ENCODE measurements around the gene EVA1A. TPM values are rescaled to one million over a fixed set of nuclear protein-coding genes. Genes with fewer than 3 reads are reported as not detected.

EVA1A gene
- total RNA-seq, 1 experiment from 2014 or later: 0.68 TPM

DNA sequence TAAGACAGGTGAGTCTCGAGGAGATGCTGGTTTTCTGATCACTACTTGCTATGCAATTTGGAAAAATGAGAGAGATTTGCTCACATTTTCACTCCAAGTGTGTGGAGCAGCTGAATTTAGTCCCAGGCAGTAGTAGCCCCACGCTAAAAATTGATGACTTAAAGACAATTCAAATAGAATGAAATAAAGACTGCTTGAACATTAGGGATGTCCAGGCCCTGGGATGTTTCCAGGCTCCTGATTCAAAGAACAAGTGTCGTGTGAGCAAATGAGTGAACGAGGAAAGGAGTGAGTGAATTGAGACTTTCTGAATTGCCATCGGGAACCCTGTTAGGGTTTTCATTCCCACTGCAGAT is 48.6 kb upstream of the EVA1A start:
- H3K27ac Mint-ChIP-seq: no peak overlapping the region
- peak overlapping the region in 1 of 2 experiments; percentile 77; a peak in 1 of 5 replicates for H3K4me3 Mint-ChIP-seq

More for the DNA sequence above, 48.6 kb upstream of the EVA1A start:
- Histone ChIP-seq H4K5ac (ENCODE audit: insufficient read length, low read depth, low read length) (no peak overlapping the region), H4K91ac (ENCODE audit: insufficient read length, low read depth, low read length) (no peak overlapping the region), H4K8ac (replicated peaks; ENCODE audit: insufficient read length, low read depth, low read length) (no peak overlapping the region), H3K4me1 (ENCODE audit: insufficient read depth, low read length) (no peaks in the 10 kb centered on the region), H3K4ac (ENCODE audit: low read depth, low read length) (no peak overlapping the region), H3K14ac (ENCODE audit: insufficient read depth, low read length) (no peak overlapping the region), H4K20me1 (ENCODE audit: control insufficient read depth, insufficient read depth, insufficient read length) (no peaks in the 10 kb centered on the region), H2BK15ac (ENCODE audit: low read depth, low read length) (no peak overlapping the region), H2AFZ (ENCODE audit: low read length) (no peak overlapping the region), H3K56ac (ENCODE audit: insufficient read length, low read depth, low read length) (no peak overlapping the region), H3K18ac (ENCODE audit: insufficient read length, low read depth, low read length) (no peak overlapping the region), H2BK120ac (ENCODE audit: low read depth, low read length, poor library complexity, severe bottlenecking) (no peak overlapping the region), H3K4me2 (ENCODE audit: insufficient read depth, insufficient read length, low read length) (peak overlapping the region; percentile 47), H2BK5ac (ENCODE audit: insufficient read length, low read length) (no peak overlapping the region), H2AK5ac (ENCODE audit: insufficient read length, low read length) (no peak overlapping the region), H3K9ac (ENCODE audit: extremely low read depth, insufficient read length, low read length) (no peak overlapping the region), H2BK20ac (ENCODE audit: low read depth, low read length, poor library complexity, severe bottlenecking) (no peak overlapping the region), H3K79me1 (ENCODE audit: insufficient read depth, low read depth, low read length, poor library complexity, severe bottlenecking) (no peaks in the 10 kb centered on the region), H3K27me3 (ENCODE audit: insufficient read depth, low read length) (no peaks in the 10 kb centered on the region), H3K23me2 (ENCODE audit: insufficient read length, low read depth, low read length, poor library complexity, severe bottlenecking) (no peaks in the 10 kb centered on the region), H3K23ac (ENCODE audit: insufficient read length, low read depth, low read length) (no peak overlapping the region), H3K9me3 (ENCODE audit: control insufficient read depth, low read depth, low read length) (no peaks in the 10 kb centered on the region), H3K79me2 (ENCODE audit: insufficient read depth, low read length) (no peaks in the 10 kb centered on the region), H3K27ac (ENCODE audit: insufficient read length, low read depth, low read length) (no peak overlapping the region), H3T11ph (ENCODE audit: low read length) (no peak overlapping the region), H2BK12ac (ENCODE audit: insufficient read length, low read depth, low read length) (no peak overlapping the region)
- WGBS (ENCODE audit: extremely low coverage, insufficient read length, low lambda C conversion rate): no CpG with 5 or more reads among the region's 5 CpGs
- DNase-seq: no peak
- Mint-ChIP-seq H3K4me1 (peaks cover 22 to 33% of the 10 kb centered on the region in 2 experiments), H3K36me3 (ENCODE audit: insufficient read depth in 1 of 3, low read depth in 3 of 3) (no peaks in the 10 kb centered on the region; a peak in 1 of 7 replicates), H3K27me3 (ENCODE audit: low read depth) (peaks cover 44% of the 10 kb centered on the region), H3K9me3 (peaks cover 0 to 3% of the 10 kb centered on the region in 2 experiments; a peak in 2 of 5 replicates)
- TF ChIP-seq, protein P1, sequence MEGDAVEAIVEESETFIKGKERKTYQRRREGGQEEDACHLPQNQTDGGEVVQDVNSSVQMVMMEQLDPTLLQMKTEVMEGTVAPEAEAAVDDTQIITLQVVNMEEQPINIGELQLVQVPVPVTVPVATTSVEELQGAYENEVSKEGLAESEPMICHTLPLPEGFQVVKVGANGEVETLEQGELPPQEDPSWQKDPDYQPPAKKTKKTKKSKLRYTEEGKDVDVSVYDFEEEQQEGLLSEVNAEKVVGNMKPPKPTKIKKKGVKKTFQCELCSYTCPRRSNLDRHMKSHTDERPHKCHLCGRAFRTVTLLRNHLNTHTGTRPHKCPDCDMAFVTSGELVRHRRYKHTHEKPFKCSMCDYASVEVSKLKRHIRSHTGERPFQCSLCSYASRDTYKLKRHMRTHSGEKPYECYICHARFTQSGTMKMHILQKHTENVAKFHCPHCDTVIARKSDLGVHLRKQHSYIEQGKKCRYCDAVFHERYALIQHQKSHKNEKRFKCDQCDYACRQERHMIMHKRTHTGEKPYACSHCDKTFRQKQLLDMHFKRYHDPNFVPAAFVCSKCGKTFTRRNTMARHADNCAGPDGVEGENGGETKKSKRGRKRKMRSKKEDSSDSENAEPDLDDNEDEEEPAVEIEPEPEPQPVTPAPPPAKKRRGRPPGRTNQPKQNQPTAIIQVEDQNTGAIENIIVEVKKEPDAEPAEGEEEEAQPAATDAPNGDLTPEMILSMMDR (conservative IDR thresholded peaks at IDR 0.05): no peak

Data from H9 (cell line).